ENCODE measurements around the gene GPR27.
A peak's percentile ranks its signal among the peaks of the same experiment; 100 is the strongest.

DNA sequence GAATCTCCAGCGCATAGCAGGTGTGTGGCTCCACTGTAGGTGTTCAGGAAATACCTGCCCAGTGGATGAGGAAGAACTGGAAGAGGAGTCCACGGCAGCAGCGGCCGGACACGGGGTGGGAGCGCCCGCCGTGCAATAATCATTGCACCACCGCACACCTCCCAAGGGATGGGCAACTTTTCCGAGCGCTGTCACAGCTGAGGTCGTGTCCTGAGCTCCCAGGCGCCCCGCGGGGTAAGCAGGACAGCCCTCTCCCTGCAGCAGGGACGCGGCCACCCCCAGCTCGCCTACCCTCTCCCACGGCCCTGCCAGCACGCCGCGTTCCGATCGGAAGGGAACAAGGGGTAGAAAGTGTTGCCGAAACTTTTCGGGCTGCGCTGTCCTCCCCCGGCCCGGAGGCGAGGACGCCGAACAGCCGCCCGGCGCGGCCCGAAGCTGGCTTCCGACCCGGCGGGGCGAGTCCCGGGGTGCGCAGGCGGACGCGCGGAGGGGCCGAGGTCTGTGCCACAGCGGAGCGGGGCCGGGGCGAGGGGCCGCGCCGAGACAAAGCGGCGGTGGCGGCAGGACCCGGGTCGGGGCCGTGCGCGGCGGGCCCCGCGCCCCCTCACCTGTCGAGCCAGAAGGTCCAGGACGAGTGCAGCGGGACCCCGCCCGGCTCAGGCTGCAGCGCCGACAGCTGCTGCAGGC lies 28.9 kb upstream of the GPR27 start:
- TF ChIP-seq PAX8 (IDR thresholded peaks at IDR 0.05) (no peak), TCF7 (IDR thresholded peaks at IDR 0.05; ENCODE audit: borderline replicate concordance) (no peak), YY1 (IDR thresholded peaks at IDR 0.05; ENCODE audit: low read depth, low read length) (no peak), MLLT1 (IDR thresholded peaks at IDR 0.05) (no peak), SUZ12 (IDR thresholded peaks at IDR 0.05; ENCODE audit: unreplicated experiment) (peak; percentile 99), CHD1 (IDR thresholded peaks at IDR 0.05; ENCODE audit: low read depth, low read length) (no peak), DPF2 (IDR thresholded peaks at IDR 0.05) (no peak), POLR2AphosphoS5 (IDR thresholded peaks at IDR 0.05; ENCODE audit: low read length) (no peak), IKZF1 (conservative IDR thresholded peaks at IDR 0.05) (no peak)
- TF ChIP-seq, protein P1, sequence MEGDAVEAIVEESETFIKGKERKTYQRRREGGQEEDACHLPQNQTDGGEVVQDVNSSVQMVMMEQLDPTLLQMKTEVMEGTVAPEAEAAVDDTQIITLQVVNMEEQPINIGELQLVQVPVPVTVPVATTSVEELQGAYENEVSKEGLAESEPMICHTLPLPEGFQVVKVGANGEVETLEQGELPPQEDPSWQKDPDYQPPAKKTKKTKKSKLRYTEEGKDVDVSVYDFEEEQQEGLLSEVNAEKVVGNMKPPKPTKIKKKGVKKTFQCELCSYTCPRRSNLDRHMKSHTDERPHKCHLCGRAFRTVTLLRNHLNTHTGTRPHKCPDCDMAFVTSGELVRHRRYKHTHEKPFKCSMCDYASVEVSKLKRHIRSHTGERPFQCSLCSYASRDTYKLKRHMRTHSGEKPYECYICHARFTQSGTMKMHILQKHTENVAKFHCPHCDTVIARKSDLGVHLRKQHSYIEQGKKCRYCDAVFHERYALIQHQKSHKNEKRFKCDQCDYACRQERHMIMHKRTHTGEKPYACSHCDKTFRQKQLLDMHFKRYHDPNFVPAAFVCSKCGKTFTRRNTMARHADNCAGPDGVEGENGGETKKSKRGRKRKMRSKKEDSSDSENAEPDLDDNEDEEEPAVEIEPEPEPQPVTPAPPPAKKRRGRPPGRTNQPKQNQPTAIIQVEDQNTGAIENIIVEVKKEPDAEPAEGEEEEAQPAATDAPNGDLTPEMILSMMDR (IDR thresholded peaks at IDR 0.05 in 2 of 3, conservative IDR thresholded peaks at IDR 0.05 in 1 of 3; ENCODE audit: control insufficient read depth in 2 of 3, extremely low read depth in 1 of 3, insufficient read depth in 1 of 3, low read depth in 3 of 3, low read length in 3 of 3): no peak
- TF ChIP-seq, protein P2, sequence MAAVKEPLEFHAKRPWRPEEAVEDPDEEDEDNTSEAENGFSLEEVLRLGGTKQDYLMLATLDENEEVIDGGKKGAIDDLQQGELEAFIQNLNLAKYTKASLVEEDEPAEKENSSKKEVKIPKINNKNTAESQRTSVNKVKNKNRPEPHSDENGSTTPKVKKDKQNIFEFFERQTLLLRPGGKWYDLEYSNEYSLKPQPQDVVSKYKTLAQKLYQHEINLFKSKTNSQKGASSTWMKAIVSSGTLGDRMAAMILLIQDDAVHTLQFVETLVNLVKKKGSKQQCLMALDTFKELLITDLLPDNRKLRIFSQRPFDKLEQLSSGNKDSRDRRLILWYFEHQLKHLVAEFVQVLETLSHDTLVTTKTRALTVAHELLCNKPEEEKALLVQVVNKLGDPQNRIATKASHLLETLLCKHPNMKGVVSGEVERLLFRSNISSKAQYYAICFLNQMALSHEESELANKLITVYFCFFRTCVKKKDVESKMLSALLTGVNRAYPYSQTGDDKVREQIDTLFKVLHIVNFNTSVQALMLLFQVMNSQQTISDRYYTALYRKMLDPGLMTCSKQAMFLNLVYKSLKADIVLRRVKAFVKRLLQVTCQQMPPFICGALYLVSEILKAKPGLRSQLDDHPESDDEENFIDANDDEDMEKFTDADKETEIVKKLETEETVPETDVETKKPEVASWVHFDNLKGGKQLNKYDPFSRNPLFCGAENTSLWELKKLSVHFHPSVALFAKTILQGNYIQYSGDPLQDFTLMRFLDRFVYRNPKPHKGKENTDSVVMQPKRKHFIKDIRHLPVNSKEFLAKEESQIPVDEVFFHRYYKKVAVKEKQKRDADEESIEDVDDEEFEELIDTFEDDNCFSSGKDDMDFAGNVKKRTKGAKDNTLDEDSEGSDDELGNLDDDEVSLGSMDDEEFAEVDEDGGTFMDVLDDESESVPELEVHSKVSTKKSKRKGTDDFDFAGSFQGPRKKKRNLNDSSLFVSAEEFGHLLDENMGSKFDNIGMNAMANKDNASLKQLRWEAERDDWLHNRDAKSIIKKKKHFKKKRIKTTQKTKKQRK (IDR thresholded peaks at IDR 0.05; ENCODE audit: low read depth, low read length): no peak
